Erythroblast (primary cell): ENCODE data around the gene PIP4K2A.

Experiments used
- GATA1 ChIP-seq: IDR thresholded peaks from 2 replicates; pipeline ENCODE4 v1.6.1; 2011; ENCODE audit warnings: low read depth, mild to moderate bottlenecking, control low read depth, low read length, moderate library complexity
- POLR2A ChIP-seq: IDR thresholded peaks from 2 replicates; pipeline ENCODE4 v1.6.1; 2011; ENCODE audit warnings: mild to moderate bottlenecking, low read length

DNA sequence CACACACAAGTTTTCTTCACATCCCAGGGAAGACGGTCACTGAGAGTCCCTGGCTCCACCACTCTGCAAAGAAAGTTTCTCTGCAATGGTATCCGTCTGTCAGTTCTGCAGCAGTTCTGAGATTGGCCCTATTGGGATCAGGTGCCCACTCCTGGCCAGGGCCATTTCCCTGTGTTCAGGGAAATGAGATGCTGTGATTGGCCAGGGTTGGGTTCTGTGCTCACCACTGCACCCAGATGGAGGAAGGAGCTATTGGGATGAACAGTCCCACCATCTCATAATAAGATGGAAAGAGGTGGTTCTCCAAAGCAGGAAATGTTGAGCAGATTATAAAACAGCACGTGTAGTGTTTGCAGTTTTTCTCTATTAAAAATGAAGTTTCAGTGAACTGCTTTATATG, 13.3 kb upstream of the PIP4K2A start:
- TF ChIP-seq POLR2A (no peak), GATA1 (no peak)
